Thyroid gland (tissue), 4 donors: Measurements from ENCODE around the gene SCP2D1. TPM values are rescaled to one million over a fixed set of nuclear protein-coding genes. Genes with fewer than 3 reads are reported as not detected.

ENCODE experiments used
- DNase-seq, 2 donors: peaks; one replicate each; pipeline ENCODE4 v3.0.0-alpha.2; 2019
- H3K27ac ChIP-seq, 3 donors: fragments of 200-600 bp; sonication (generic); 1 replicate in 2 of 3; 2 replicates in 1 of 3; pipeline ENCODE4 v1.5.1; 2016 to 2019; ENCODE audit warnings: mild to moderate bottlenecking in 1 of 3, moderate library complexity in 1 of 3
- H3K27me3 ChIP-seq: fragments of 200-600 bp; sonication (generic); one replicate; pipeline ENCODE4 v1.5.1; 2019
- H3K36me3 ChIP-seq, 2 donors: fragments of 200-600 bp; sonication (generic); one replicate each; pipeline ENCODE4 v1.5.1; 2016 to 2019
- H3K4me1 ChIP-seq, 2 donors: fragments of 200-600 bp; sonication (generic); one replicate each; pipeline ENCODE4 v1.5.1; 2017 to 2019
- H3K4me3 ChIP-seq, 3 donors: fragments of 200-600 bp; sonication (generic); replicated peaks in 1 of 3; 1 replicate in 2 of 3; 2 replicates in 1 of 3; pipeline ENCODE4 v1.5.1; 2016; ENCODE audit warnings: mild to moderate bottlenecking in 1 of 3
- H3K9me3 ChIP-seq: fragments of 200-600 bp; sonication (generic); one replicate; pipeline ENCODE4 v1.5.1; 2017
- POLR2A ChIP-seq, 2 donors: fragments of 450-650 bp; IDR thresholded peaks; one replicate each; pipeline ENCODE4 v1.6.1; 2017; ENCODE audit warnings: antibody characterized with exemption in 2 of 2, mild to moderate bottlenecking in 2 of 2, moderate library complexity in 1 of 2
- WGBS, 2 donors: methylation state at CpG; one replicate each; pipeline ENCODE4 v1.1.5; 2017; 5-methylcytosine and 5-hydroxymethylcytosine counted together
- intact Hi-C: fragments of 100-400 bp; cut with DNase I; formaldehyde crosslinking; loops from one replicate; pipeline ENCODE4 v1.15.1; 2023
- total RNA-seq, 4 donors: library from RNA; depleted of rRNA; stranded (reverse); fragments of >200 nt; gene quantifications; one replicate each; pipeline ENCODE4 v1.2.3, GENCODE V29; 2016
- TF ChIP-seq, protein P1 (sequence below), 6 experiments: fragments of 200-600 bp in 3 of 6; fragments of 450-650 bp in 3 of 6; sonication (generic) in 3 of 6; IDR thresholded peaks; one replicate each; pipeline ENCODE4 v1.5.1; 2016 to 2019; ENCODE audit warnings: antibody characterized with exemption in 6 of 6, mild to moderate bottlenecking in 2 of 6, inconsistent platforms in 1 of 6, moderate library complexity in 1 of 6

SCP2D1 gene
- total RNA-seq, 4 donors from 2014 or later: not detected

- intact Hi-C loops: no loop called here
- H3K27ac ChIP-seq: no peak overlapping the region
- no peaks in the 10 kb centered on the region for H3K27me3 ChIP-seq
- no peaks in the 10 kb centered on the region for H3K36me3 ChIP-seq
- no peak for DNase-seq
- no peaks in the 10 kb centered on the region for H3K4me1 ChIP-seq
- H3K9me3 ChIP-seq: no peaks in the 10 kb centered on the region
- no peak overlapping the region for H3K4me3 ChIP-seq
- 61 to 65% methylated on average over 4 of the region's 4 CpGs for WGBS, 2 donors
- TF ChIP-seq POLR2A (IDR thresholded peaks at IDR 0.05): no peak
- TF ChIP-seq, protein P1, sequence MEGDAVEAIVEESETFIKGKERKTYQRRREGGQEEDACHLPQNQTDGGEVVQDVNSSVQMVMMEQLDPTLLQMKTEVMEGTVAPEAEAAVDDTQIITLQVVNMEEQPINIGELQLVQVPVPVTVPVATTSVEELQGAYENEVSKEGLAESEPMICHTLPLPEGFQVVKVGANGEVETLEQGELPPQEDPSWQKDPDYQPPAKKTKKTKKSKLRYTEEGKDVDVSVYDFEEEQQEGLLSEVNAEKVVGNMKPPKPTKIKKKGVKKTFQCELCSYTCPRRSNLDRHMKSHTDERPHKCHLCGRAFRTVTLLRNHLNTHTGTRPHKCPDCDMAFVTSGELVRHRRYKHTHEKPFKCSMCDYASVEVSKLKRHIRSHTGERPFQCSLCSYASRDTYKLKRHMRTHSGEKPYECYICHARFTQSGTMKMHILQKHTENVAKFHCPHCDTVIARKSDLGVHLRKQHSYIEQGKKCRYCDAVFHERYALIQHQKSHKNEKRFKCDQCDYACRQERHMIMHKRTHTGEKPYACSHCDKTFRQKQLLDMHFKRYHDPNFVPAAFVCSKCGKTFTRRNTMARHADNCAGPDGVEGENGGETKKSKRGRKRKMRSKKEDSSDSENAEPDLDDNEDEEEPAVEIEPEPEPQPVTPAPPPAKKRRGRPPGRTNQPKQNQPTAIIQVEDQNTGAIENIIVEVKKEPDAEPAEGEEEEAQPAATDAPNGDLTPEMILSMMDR (IDR thresholded peaks at IDR 0.05): no peak
Measured at GRCh38 chr20:18832546-18833200, 19.1 kb downstream of the SCP2D1 start.

DNA sequence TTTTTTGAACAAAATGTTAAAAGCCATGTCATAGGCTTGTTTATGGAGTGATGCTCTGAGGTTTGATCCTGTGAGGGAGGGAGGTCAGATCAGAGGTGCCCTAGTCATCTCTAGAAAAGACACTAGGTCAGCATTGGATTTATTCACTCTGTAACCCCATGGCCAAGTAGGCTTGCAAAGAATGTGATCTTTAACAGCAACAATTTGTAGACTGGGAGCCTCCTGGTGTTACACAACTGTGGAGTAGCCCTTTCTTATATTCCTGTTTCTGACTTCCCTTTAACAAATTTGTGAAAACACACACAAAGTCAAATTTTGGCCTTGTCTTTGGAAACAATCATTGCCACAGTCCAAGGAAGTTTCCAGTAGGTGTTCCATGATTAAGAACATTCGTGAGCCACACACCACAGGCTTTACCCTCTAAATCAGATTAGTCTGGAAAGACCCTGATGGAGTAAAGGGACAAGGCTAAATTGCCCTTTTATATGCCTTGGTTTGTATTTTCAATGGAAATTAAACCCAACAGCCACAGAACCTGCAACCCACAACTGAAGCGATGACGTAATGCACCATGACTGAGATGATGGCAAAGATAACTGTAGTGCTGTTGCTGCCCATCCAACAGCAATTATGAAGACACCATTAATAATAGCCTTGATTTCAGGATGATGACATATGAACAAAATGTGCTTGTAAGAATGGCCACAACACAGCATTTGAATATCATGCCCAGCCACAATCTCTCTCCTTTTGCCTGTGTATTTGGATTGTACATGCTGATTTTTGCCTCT is 22.1 kb downstream of the SCP2D1 start:
- H3K9me3 ChIP-seq: no peaks in the 10 kb centered on the region
- TF ChIP-seq, protein P1 (IDR thresholded peaks at IDR 0.05): no peak
- no peak for TF ChIP-seq POLR2A (IDR thresholded peaks at IDR 0.05)
- WGBS, 2 donors: 88 to 97% methylated on average over 3 of the region's 3 CpGs

DNA sequence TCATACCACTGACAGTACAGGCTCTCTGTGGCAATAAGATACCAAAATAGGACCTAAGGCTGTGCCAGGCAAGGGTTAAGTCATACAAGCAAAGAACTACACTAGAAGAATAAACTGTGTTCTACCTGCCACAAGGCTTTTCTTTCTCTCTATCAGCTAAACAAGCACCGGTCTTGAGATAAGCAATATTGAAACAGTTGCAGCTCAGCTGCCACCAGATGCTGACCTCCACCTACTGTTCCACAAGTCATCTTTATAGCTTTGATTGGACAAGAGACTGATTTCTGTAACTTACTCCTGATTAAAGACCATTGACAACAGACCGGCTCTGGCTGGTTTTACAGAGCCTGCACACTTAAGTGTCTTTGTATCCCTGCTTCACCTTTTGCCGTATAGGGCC is 24.1 kb downstream of the SCP2D1 start:
- intact Hi-C loops: no loop called here

More for the DNA sequence above, 22.1 kb downstream of the SCP2D1 start:
- intact Hi-C loops: no loop called here
- Histone ChIP-seq H3K36me3 (no peaks in the 10 kb centered on the region), H3K4me1 (no peaks in the 10 kb centered on the region), H3K27me3 (no peaks in the 10 kb centered on the region), H3K4me3 (no peak overlapping the region), H3K27ac (no peak overlapping the region)
- DNase-seq: no peak

DNA sequence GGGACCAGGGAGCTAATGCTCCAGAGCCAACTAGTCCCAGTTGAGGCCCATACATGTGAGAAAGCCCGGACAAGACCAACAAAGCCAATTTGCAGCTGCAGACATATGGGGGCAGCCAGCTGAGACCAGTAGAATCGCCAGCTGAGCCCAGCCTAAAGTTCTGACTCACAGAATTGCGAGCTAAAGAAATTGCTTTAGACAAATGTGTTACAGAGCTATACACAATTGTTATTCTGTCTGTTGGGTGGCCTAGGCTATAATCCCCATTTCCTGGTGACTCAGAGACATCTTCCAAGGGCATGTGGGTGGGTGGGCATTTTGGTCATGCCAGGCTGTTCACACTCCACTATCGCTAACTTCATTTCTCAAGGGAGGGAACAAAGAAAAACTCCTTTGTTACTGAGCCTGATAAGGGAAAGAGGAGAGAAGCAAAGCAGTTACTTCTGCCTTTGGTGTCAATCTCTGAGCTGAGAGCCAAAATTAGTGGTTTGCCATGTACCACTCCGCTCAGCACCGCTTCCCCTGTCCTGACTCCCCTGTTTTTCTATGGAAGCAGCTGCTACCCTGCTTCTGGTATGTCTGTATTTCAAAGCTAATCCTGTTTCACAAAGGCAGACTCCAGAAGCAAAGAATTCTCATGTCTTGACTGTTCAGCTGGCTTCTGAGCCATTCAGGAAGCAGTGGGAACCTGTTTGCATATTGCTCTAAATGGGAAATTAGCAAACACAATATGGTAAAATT is 26.1 kb downstream of the SCP2D1 start:
- H3K36me3 ChIP-seq: no peaks in the 10 kb centered on the region
- DNase-seq: no peak
- WGBS, 2 donors: 90 to 97% methylated on average over 6 of the region's 6 CpGs
- no peak overlapping the region for H3K27ac ChIP-seq
- H3K27me3 ChIP-seq: no peaks in the 10 kb centered on the region
- H3K4me1 ChIP-seq: no peaks in the 10 kb centered on the region
- H3K4me3 ChIP-seq: no peak overlapping the region
- TF ChIP-seq, protein P1 (IDR thresholded peaks at IDR 0.05): no peak
- TF ChIP-seq POLR2A (IDR thresholded peaks at IDR 0.05): no peak
- intact Hi-C loops: no loop called here
- no peaks in the 10 kb centered on the region for H3K9me3 ChIP-seq

More for the DNA sequence above, 24.1 kb downstream of the SCP2D1 start:
- H3K4me1 ChIP-seq: no peaks in the 10 kb centered on the region
- H3K27me3 ChIP-seq: no peaks in the 10 kb centered on the region
- no peak for DNase-seq
- no peak overlapping the region for H3K4me3 ChIP-seq
- no peak overlapping the region for H3K27ac ChIP-seq
- TF ChIP-seq, protein P1 (IDR thresholded peaks at IDR 0.05): no peak
- no peak for TF ChIP-seq POLR2A (IDR thresholded peaks at IDR 0.05)
- no peaks in the 10 kb centered on the region for H3K36me3 ChIP-seq
- WGBS, 2 donors: 31 to 39% methylated on average over 3 of the region's 3 CpGs
- H3K9me3 ChIP-seq: no peaks in the 10 kb centered on the region
